Activated gamma-delta T cell treated with anti-CD3 and anti-CD28 coated beads, Interleukin-2, amount 50 U/mL, for 16 hours (primary cell): Measurements from ENCODE around the gene DEFB118.
"Not testable (repeated sequence)": the region's sequence is repeated elsewhere in the genome, so short reads cannot be mapped to it uniquely, and the experiment has no call there.

Experiments used
- DNase-seq: peaks from one replicate; pipeline ENCODE4 v3.0.0-alpha.2; 2020; ENCODE audit warnings: low read depth

Gene DEFB118

GRCh38 chr20:31368301-31368700, at the start of gene DEFB118:
DEFB118 (plus strand) TSS chr20:31368601; CDS start chr20:31368651, 50 bp downstream.
- no peak for DNase-seq

- DNase-seq, result no peak
Observed at GRCh38 chr20:31322504-31322903, 45.9 kb upstream of the DEFB118 start.

- DNase-seq, result no peak
Observed at GRCh38 chr20:31330893-31331292, 37.5 kb upstream of the DEFB118 start.

GRCh38 chr20:31341470-31341869, 26.9 kb upstream of the DEFB118 start:
- no peak for DNase-seq

GRCh38 chr20:31355981-31356380, 12.4 kb upstream of the DEFB118 start:
- DNase-seq, result no peak

GRCh38 chr20:31363295-31363694, 5.1 kb upstream of the DEFB118 start:
- no peak for DNase-seq

- DNase-seq, result not testable (repeated sequence)
Observed at GRCh38 chr20:31364272-31364671, 4.1 kb upstream of the DEFB118 start.

- DNase-seq, result no peak
Observed at GRCh38 chr20:31374346-31374745, 5.9 kb downstream of the DEFB118 start.

GRCh38 chr20:31390490-31390889, 22.1 kb downstream of the DEFB118 start, which contains the start of gene DEFB119:
DEFB119 (minus strand) TSS chr20:31390590; CDS start chr20:31390483, 107 bp downstream.
- DNase-seq, result no peak

GRCh38 chr20:31392836-31393235, 24.4 kb downstream of the DEFB118 start:
- DNase-seq, result no peak

GRCh38 chr20:31394900-31395299, 26.5 kb downstream of the DEFB118 start:
- no peak for DNase-seq

GRCh38 chr20:31403886-31404285, 35.5 kb downstream of the DEFB118 start:
- no peak for DNase-seq

GRCh38 chr20:31406115-31406514, 37.7 kb downstream of the DEFB118 start, which contains the start of gene DEFB121:
DEFB121 (minus strand) TSS chr20:31406215; CDS start chr20:31406152, 63 bp downstream.
- DNase-seq, result no peak

- no peak for DNase-seq
Observed at GRCh38 chr20:31410011-31410410, 41.6 kb downstream of the DEFB118 start.

- no peak for DNase-seq
Observed at GRCh38 chr20:31414381-31414780, 46.0 kb downstream of the DEFB118 start.

GRCh38 chr20:31415653-31416052, 47.3 kb downstream of the DEFB118 start:
- no peak for DNase-seq

- DNase-seq, result no peak
Observed at GRCh38 chr20:31418307-31418706, 49.9 kb downstream of the DEFB118 start.
